DOHH2 (cell line): ENCODE results near the gene PEX5.

Experiments
- H3F3A ChIP-seq: fragments of 200-600 bp; sonication (generic), shearing (Covaris generic); 2 replicates; pipeline ENCODE4 v1.6.0; 2016; ENCODE audit warnings: antibody characterized with exemption, mild to moderate bottlenecking; ENCODE audit not compliant: control insufficient read depth, insufficient read depth
- H3K27ac ChIP-seq: fragments of 200-600 bp; sonication (generic); 2 replicates; pipeline ENCODE4 v1.5.1; 2014; ENCODE audit warnings: low read depth, mild to moderate bottlenecking, low read length, moderate library complexity
- H3K27me3 ChIP-seq: fragments of 200-600 bp; sonication (generic); 2 replicates; pipeline ENCODE4 v1.6.1; 2014; ENCODE audit warnings: mild to moderate bottlenecking, low read length, mixed read lengths; ENCODE audit not compliant: control insufficient read depth
- H3K36me3 ChIP-seq: fragments of 200-600 bp; sonication (generic); 2 replicates; pipeline ENCODE4 v1.6.1; 2014; ENCODE audit warnings: mild to moderate bottlenecking, low read length, moderate library complexity, mixed read lengths; ENCODE audit not compliant: control insufficient read depth
- H3K4me1 ChIP-seq: fragments of 200-600 bp; sonication (generic); 2 replicates; pipeline ENCODE4 v1.6.1; 2014; ENCODE audit warnings: mild to moderate bottlenecking, low read length, mixed read lengths; ENCODE audit not compliant: control insufficient read depth
- H3K4me2 ChIP-seq: fragments of 200-600 bp; sonication (generic); 2 replicates; pipeline ENCODE4 v1.6.0; 2014; ENCODE audit warnings: mild to moderate bottlenecking, low read length, moderate library complexity
- H3K4me3 ChIP-seq: fragments of 200-600 bp; sonication (generic); 2 replicates; pipeline ENCODE4 v1.5.1; 2014; ENCODE audit warnings: mild to moderate bottlenecking, low read length, mixed read lengths
- H3K79me2 ChIP-seq: fragments of 200-600 bp; sonication (generic); 2 replicates; pipeline ENCODE4 v1.6.1; 2014; ENCODE audit warnings: mild to moderate bottlenecking, low read length, mixed read lengths; ENCODE audit not compliant: control insufficient read depth
- H3K9me2 ChIP-seq: fragments of 200-600 bp; sonication (generic); replicated peaks from 2 replicates; pipeline ENCODE4 v1.6.1; 2014; ENCODE audit warnings: mild to moderate bottlenecking, low read length, mixed read lengths; ENCODE audit not compliant: control insufficient read depth
- H3K9me3 ChIP-seq: fragments of 200-600 bp; sonication (generic); 2 replicates; pipeline ENCODE4 v1.6.1; 2014; ENCODE audit warnings: antibody characterized with exemption, low read length, mixed read lengths; ENCODE audit not compliant: control insufficient read depth, insufficient read depth
- H4K20me1 ChIP-seq: fragments of 200-600 bp; sonication (generic); 2 replicates; pipeline ENCODE4 v1.6.0; 2014; ENCODE audit warnings: low read depth, mild to moderate bottlenecking, antibody characterized with exemption, low read length, moderate library complexity; ENCODE audit not compliant: control insufficient read depth, insufficient read depth
- CTCF ChIP-seq: fragments of 200-600 bp; sonication (generic); IDR thresholded peaks from one replicate; pipeline ENCODE4 v1.5.1; 2014; ENCODE audit warnings: antibody characterized with exemption, mild to moderate bottlenecking, low read depth, low read length; ENCODE audit not compliant: poor library complexity, severe bottlenecking
- EZH2phosphoT487 ChIP-seq: fragments of 200-600 bp; sonication (generic); IDR thresholded peaks from 2 replicates; pipeline ENCODE4 v1.6.1; 2017; ENCODE audit warnings: borderline replicate concordance, mild to moderate bottlenecking, antibody characterized with exemption, low read length, moderate library complexity, mixed read lengths

Gene PEX5

GRCh38 chr12:7157391-7157790, 32.1 kb upstream of the PEX5 start:
- H3K27ac ChIP-seq = no peak overlapping the region
- TF ChIP-seq CTCF (no peak), EZH2phosphoT487 (no peak)
- no peaks in the 10 kb centered on the region for H3K9me3 ChIP-seq
- no peak overlapping the region for H3K4me3 ChIP-seq
- H3F3A ChIP-seq = no peaks in the 10 kb centered on the region
- no peaks in the 10 kb centered on the region for H3K4me1 ChIP-seq
- no peaks in the 10 kb centered on the region for H3K27me3 ChIP-seq
- no peaks in the 10 kb centered on the region for H3K9me2 ChIP-seq
- no peaks in the 10 kb centered on the region for H3K36me3 ChIP-seq
- H4K20me1 ChIP-seq = no peaks in the 10 kb centered on the region
- H3K79me2 ChIP-seq = no peaks in the 10 kb centered on the region
- no peak overlapping the region for H3K4me2 ChIP-seq

- Histone ChIP-seq H3K9me3 (no peaks in the 10 kb centered on the region), H3K4me3 (no peak overlapping the region), H4K20me1 (no peaks in the 10 kb centered on the region), H3K27me3 (no peaks in the 10 kb centered on the region), H3K36me3 (no peaks in the 10 kb centered on the region), H3F3A (no peaks in the 10 kb centered on the region), H3K9me2 (no peaks in the 10 kb centered on the region), H3K4me1 (no peaks in the 10 kb centered on the region), H3K27ac (no peak overlapping the region), H3K79me2 (no peaks in the 10 kb centered on the region), H3K4me2 (no peak overlapping the region)
- TF ChIP-seq CTCF (no peak), EZH2phosphoT487 (no peak)
Measured at GRCh38 chr12:7158781-7159609, 30.5 kb upstream of the PEX5 start.

GRCh38 chr12:7160183-7160582, 29.3 kb upstream of the PEX5 start:
- Histone ChIP-seq H3K27ac (no peak overlapping the region), H3K4me1 (no peaks in the 10 kb centered on the region), H3K9me3 (no peaks in the 10 kb centered on the region), H3K9me2 (no peaks in the 10 kb centered on the region), H3K4me3 (no peak overlapping the region), H3K27me3 (no peaks in the 10 kb centered on the region), H3F3A (no peaks in the 10 kb centered on the region), H4K20me1 (no peaks in the 10 kb centered on the region), H3K4me2 (no peak overlapping the region), H3K79me2 (no peaks in the 10 kb centered on the region), H3K36me3 (no peaks in the 10 kb centered on the region)
- TF ChIP-seq CTCF = no peak
- no peak for TF ChIP-seq EZH2phosphoT487
